ENCODE data around the gene CNP.
"Not testable (repeated sequence)": the region's sequence is repeated elsewhere in the genome, so short reads cannot be mapped to it uniquely, and the experiment has no call there.

Gene CNP

DNA sequence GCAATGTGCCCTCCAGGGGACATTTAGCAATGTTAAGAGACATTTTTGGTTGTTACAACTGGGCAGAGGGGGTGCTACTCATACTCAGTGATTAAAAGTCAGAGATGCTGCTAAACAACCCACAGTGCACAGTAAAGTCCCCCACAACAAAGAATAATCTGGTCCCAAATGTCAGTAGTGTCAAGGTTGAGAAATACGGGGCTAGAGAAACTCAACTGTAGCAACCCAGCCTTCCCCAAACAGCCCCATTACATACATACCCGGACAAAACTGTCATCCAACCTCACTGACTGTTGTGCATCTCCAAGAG, 30.2 kb downstream of the CNP start:
- Histone ChIP-seq H3K9me3 (ENCODE audit: control insufficient read depth, low read depth, low read length) (no peaks in the 10 kb centered on the region), H3K9ac (ENCODE audit: low read length) (no peak overlapping the region), H3K4me1 (ENCODE audit: control insufficient read depth, low read depth, low read length) (no peaks in the 10 kb centered on the region), H3K27me3 (ENCODE audit: control insufficient read depth, insufficient read depth, low read length) (no peaks in the 10 kb centered on the region), H3K36me3 (ENCODE audit: control insufficient read depth, low read depth, low read length) (peaks cover 78% of the 10 kb centered on the region), H3K27ac (ENCODE audit: low read length) (no peak overlapping the region), H3K4me3 (ENCODE audit: low read length) (no peak overlapping the region)

DNA sequence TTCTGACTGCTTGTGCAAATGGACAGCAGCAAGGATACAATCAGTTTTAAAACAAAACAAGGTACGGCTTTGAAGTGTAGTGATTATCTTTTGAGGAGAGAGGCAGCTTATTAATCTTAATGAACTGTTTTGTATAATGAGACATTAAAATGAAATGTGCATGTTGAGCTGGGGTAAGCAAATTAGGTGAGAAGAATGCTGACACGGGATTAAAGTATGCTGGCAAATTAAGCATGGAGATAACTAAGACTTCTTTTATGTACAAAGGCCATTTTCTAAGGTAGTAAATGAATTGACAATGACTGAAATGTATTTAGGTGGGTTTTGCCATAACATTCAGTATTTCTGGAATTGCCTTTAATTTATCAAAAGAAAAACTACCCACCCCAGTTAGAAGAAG, 31.9 kb downstream of the CNP start:
- Histone ChIP-seq H3K4me3 (ENCODE audit: low read length) (no peak overlapping the region), H3K9me3 (ENCODE audit: control insufficient read depth, low read depth, low read length) (no peaks in the 10 kb centered on the region), H3K4me1 (ENCODE audit: control insufficient read depth, low read depth, low read length) (no peaks in the 10 kb centered on the region), H3K27me3 (ENCODE audit: control insufficient read depth, insufficient read depth, low read length) (no peaks in the 10 kb centered on the region), H3K27ac (ENCODE audit: low read length) (no peak overlapping the region), H3K9ac (ENCODE audit: low read length) (no peak overlapping the region), H3K36me3 (ENCODE audit: control insufficient read depth, low read depth, low read length) (peaks cover 77% of the 10 kb centered on the region)

DNA sequence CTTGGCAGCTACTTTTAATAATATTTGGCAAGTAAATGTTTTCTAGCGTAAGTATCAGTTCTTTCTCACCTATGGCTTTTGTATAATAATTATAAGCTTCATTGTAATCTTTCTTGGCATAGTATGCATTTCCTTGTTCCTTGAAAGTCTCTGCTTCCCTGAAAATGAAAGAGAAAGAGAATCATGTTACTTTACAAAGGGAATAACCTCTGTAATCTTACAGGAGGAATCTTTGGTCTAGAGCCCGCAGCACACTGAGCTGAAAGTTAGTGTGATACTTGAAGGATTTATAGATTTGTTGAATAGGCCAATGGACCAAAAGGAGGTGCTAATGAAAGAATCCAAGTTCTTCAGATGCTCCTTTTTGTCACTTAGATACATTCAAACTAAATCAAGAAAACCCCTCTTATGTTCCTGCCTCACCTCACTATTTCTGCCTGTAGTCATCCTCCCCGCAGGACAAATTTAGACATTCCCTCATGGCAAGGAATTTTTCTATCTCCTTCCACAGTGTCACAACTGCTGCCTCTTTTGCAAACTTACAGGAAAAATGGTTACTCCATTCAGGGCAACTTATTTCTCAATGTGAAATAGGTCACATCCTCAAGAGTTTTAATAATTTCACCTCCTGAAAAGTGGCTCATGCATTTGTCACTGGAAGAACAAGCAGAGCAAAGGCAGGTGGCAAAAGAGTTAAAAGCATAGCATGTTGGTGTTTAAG, 34.0 kb downstream of the CNP start:
- no peak overlapping the region for H3K27ac ChIP-seq (ENCODE audit: low read length)
- no peaks in the 10 kb centered on the region for H3K4me1 ChIP-seq (ENCODE audit: control insufficient read depth, low read depth, low read length)
- H3K27me3 ChIP-seq (ENCODE audit: control insufficient read depth, insufficient read depth, low read length) = no peaks in the 10 kb centered on the region
- H3K4me3 ChIP-seq (ENCODE audit: low read length) = no peak overlapping the region
- no peaks in the 10 kb centered on the region for H3K9me3 ChIP-seq (ENCODE audit: control insufficient read depth, low read depth, low read length)
- H3K9ac ChIP-seq (ENCODE audit: low read length) = no peak overlapping the region
- peaks cover 62% of the 10 kb centered on the region for H3K36me3 ChIP-seq (ENCODE audit: control insufficient read depth, low read depth, low read length)

DNA sequence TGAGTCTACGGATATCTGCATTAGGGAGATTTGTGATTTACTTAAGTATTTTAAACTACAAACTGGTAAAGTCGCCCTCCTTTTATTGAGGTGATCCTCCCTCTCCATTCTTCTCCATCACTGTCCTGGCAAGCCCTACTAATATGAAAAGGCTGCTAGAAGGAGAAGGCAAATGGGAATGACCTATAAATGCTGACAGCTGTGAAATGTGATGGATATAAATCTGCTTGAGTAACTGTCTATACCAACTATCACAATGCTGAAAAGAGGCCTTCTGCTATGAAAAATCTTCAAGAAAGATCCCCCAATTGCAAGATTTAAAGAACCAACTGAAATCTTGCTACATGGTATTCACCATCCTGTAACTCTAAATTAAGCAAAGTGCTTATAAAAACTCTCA, 35.1 kb downstream of the CNP start:
- Histone ChIP-seq H3K9me3 (ENCODE audit: control insufficient read depth, low read depth, low read length) (no peaks in the 10 kb centered on the region), H3K4me3 (ENCODE audit: low read length) (no peak overlapping the region), H3K36me3 (ENCODE audit: control insufficient read depth, low read depth, low read length) (peaks cover 50% of the 10 kb centered on the region), H3K9ac (ENCODE audit: low read length) (no peak overlapping the region), H3K4me1 (ENCODE audit: control insufficient read depth, low read depth, low read length) (no peaks in the 10 kb centered on the region), H3K27ac (ENCODE audit: low read length) (no peak overlapping the region), H3K27me3 (ENCODE audit: control insufficient read depth, insufficient read depth, low read length) (no peaks in the 10 kb centered on the region)

DNA sequence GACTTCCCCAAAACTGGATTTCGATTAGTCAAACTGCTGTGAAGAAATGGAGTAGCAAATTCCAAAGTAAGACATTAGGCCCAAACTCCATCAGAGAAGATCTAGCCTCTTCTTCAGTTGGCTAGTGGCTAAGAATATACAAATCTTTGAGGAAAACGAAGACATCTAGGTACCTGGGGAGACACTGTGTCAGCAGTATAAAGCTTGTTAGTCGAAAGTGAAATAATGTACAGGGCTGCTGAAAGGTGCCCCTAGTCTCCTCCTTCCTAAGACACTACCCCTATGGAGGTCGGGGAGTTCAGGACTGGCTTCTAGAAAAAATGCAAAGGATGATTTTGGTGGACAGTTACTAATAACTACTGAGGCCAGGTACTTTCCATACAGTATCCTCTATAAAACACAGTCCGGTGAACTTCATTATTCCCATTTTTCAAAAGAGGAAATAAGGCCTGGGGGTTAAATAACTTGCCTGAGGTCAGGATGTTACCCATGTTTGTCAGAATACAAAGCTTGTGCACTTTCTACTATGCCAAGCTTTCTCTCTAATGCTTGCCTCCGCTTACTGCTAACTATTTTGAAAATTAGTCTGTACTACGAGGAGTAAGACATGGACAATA, 35.7 kb downstream of the CNP start:
- Histone ChIP-seq H3K9me3 (ENCODE audit: control insufficient read depth, low read depth, low read length) (no peaks in the 10 kb centered on the region), H3K27ac (ENCODE audit: low read length) (no peak overlapping the region), H3K36me3 (ENCODE audit: control insufficient read depth, low read depth, low read length) (peaks cover 45% of the 10 kb centered on the region), H3K4me1 (ENCODE audit: control insufficient read depth, low read depth, low read length) (no peaks in the 10 kb centered on the region), H3K27me3 (ENCODE audit: control insufficient read depth, insufficient read depth, low read length) (no peaks in the 10 kb centered on the region), H3K9ac (ENCODE audit: low read length) (no peak overlapping the region), H3K4me3 (ENCODE audit: low read length) (no peak overlapping the region)

DNA sequence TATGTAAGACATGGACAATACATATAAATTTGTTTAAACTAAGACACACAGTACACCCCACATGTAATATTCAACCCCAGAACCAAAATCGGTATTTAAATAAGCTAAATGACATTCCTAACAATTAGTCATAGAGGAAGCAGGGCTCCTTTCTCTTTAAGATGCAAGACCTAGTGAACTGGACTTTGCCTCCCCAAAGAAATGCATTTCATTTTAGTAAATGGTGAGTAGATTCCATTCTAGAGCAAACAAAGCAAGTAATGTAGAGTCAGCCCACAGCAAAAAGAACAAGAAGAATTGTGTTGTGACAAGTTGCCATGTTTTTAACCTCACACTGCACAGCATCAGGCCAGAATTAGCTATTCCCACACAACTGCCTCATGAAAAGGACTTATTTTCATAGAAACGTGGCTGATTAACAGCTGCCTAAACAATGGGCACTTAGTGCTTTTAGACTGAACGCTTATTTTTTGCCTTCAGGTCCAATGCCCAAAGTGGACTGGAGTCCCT, 36.3 kb downstream of the CNP start:
- no peaks in the 10 kb centered on the region for H3K27me3 ChIP-seq (ENCODE audit: control insufficient read depth, insufficient read depth, low read length)
- H3K9me3 ChIP-seq (ENCODE audit: control insufficient read depth, low read depth, low read length) = no peaks in the 10 kb centered on the region
- H3K36me3 ChIP-seq (ENCODE audit: control insufficient read depth, low read depth, low read length) = peaks cover 39% of the 10 kb centered on the region
- no peak overlapping the region for H3K4me3 ChIP-seq (ENCODE audit: low read length)
- no peak overlapping the region for H3K9ac ChIP-seq (ENCODE audit: low read length)
- no peaks in the 10 kb centered on the region for H3K4me1 ChIP-seq (ENCODE audit: control insufficient read depth, low read depth, low read length)
- no peak overlapping the region for H3K27ac ChIP-seq (ENCODE audit: low read length)

DNA sequence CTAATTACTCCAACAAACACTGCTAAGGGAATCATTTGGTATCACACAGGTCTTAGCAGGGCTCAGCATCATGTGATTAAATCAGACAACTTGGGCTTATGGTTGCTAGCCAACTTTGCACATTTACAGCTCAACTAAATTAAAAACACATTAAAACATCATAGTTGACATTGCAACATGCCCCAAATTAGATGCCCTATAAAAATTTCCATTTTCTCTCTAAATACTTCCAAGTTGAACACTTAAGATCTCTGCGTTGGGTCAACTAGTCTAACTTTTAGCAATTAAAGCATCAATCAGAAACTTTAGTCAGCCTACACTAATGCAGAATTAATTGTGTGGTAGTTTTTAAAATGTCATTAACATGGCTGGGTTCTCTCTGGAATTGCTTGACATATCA, 38.6 kb downstream of the CNP start:
- H3K4me1 ChIP-seq (ENCODE audit: control insufficient read depth, low read depth, low read length) = peaks cover 3% of the 10 kb centered on the region
- H3K27ac ChIP-seq (ENCODE audit: low read length) = no peak overlapping the region
- no peaks in the 10 kb centered on the region for H3K9me3 ChIP-seq (ENCODE audit: control insufficient read depth, low read depth, low read length)
- H3K36me3 ChIP-seq (ENCODE audit: control insufficient read depth, low read depth, low read length) = peaks cover 30% of the 10 kb centered on the region
- no peaks in the 10 kb centered on the region for H3K27me3 ChIP-seq (ENCODE audit: control insufficient read depth, insufficient read depth, low read length)
- no peak overlapping the region for H3K4me3 ChIP-seq (ENCODE audit: low read length)
- H3K9ac ChIP-seq (ENCODE audit: low read length) = no peak overlapping the region

DNA sequence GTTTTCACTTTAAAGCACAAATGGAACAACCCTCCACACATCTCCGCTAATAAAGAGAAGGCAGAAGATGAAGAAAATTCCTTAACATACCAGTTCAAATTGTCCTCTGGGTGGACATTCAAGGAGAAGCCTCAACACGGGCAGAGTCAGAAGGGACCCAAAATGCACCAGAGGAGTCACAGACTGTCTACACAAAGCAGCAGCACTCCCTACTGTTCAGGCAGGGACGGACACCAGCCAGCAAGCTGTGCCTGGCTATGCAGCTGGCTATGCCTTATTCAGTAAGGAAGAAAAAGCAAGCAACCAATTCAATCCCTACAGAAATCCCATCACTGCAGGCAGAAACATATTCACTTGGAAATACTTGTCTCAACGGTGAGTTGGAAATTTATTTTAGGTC, 42.6 kb downstream of the CNP start:
- no peaks in the 10 kb centered on the region for H3K9me3 ChIP-seq (ENCODE audit: control insufficient read depth, low read depth, low read length)
- peaks cover 31% of the 10 kb centered on the region for H3K4me1 ChIP-seq (ENCODE audit: control insufficient read depth, low read depth, low read length)
- H3K27ac ChIP-seq (ENCODE audit: low read length) = peak overlapping the region; percentile 42

DNA sequence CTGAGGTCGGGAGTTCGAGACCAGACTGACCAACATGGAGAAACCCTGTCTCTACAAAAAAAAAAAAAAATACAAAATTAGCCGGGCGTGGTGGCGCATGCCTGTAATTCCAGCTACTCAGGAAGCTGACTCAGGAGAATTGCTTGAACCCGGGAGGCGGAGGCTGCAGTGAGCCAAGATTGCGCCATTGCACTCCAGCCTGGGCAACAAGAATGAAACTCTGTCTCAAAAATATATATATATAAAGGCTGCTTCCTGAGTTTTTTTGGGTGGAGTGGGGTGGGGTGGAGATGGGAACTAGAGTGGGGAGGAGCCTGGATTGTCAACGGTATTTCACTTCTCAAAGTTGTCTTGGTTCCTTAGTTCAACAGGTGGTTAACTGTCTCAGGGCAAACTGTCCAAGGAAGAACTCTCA, 43.7 kb downstream of the CNP start:
- peaks cover 31% of the 10 kb centered on the region for H3K4me1 ChIP-seq (ENCODE audit: control insufficient read depth, low read depth, low read length)
- not testable (repeated sequence) for H3K27ac ChIP-seq (ENCODE audit: low read length); H3K27me3 ChIP-seq (ENCODE audit: control insufficient read depth, insufficient read depth, low read length); H3K9ac ChIP-seq (ENCODE audit: low read length); H3K9me3 ChIP-seq (ENCODE audit: control insufficient read depth, low read depth, low read length); H3K4me3 ChIP-seq (ENCODE audit: low read length); H3K36me3 ChIP-seq (ENCODE audit: control insufficient read depth, low read depth, low read length)

More for the DNA sequence above, 42.6 kb downstream of the CNP start:
- Histone ChIP-seq H3K27me3 (ENCODE audit: control insufficient read depth, insufficient read depth, low read length) (no peaks in the 10 kb centered on the region), H3K36me3 (ENCODE audit: control insufficient read depth, low read depth, low read length) (no peaks in the 10 kb centered on the region), H3K4me3 (ENCODE audit: low read length) (no peak overlapping the region), H3K9ac (ENCODE audit: low read length) (no peak overlapping the region)

DNA sequence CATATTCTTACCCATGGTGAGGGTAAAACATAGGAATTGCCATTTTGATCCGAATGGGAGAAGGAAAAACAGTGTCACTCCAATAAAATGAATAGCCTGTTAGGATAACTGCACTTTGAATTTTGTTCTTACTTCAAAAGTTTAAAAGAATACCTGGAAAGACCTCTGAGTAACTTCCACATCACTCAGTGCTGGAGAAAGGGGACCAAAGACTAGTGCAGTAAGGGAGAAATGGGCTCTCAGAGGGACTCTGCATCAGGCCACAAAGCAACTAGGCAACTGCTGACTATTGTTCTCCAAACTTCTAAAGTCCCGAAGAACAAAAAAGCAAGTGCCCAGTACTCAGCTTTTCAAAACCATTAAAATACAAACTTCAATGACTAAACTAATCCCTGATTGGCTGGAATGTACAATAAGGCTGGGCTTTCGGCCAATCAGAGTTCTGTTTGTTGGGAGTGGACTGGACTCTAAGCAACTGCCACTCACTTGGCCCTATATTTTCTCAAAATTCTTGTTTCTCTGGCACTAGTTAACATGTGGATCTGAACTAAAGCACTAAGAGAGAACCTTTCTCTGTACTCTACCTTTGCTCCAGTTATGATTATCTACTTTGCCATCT, 44.4 kb downstream of the CNP start:
- Histone ChIP-seq H3K27ac (ENCODE audit: low read length) (peak overlapping the region; percentile 73), H3K27me3 (ENCODE audit: control insufficient read depth, insufficient read depth, low read length) (no peaks in the 10 kb centered on the region), H3K9me3 (ENCODE audit: control insufficient read depth, low read depth, low read length) (no peaks in the 10 kb centered on the region), H3K36me3 (ENCODE audit: control insufficient read depth, low read depth, low read length) (no peaks in the 10 kb centered on the region), H3K4me3 (ENCODE audit: low read length) (no peak overlapping the region), H3K4me1 (ENCODE audit: control insufficient read depth, low read depth, low read length) (peaks cover 34% of the 10 kb centered on the region), H3K9ac (ENCODE audit: low read length) (no peak overlapping the region)

DNA sequence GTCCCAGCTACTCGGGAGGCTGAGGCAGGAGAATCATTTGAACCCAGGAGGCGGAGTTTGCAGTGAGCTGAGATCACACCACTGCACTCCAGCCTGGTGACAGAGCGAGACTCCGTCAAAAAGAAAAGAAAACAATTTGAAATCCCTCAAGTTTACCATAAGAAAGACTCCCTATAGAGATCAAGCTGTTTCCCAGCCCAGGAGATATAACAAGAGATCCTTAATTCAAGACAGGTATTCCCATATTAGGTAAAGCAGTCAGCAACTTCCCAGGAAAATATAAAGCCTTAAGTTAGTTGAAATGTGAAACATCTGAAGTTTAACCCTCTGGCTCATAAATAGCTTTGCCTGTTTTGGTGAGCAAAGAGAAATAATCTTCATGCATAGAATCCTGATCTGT, 45.8 kb downstream of the CNP start:
- H3K4me3 ChIP-seq (ENCODE audit: low read length); H3K9me3 ChIP-seq (ENCODE audit: control insufficient read depth, low read depth, low read length); H3K36me3 ChIP-seq (ENCODE audit: control insufficient read depth, low read depth, low read length); H3K27me3 ChIP-seq (ENCODE audit: control insufficient read depth, insufficient read depth, low read length): not testable (repeated sequence)
- Histone ChIP-seq H3K9ac (ENCODE audit: low read length) (peak overlapping the region; percentile 26), H3K27ac (ENCODE audit: low read length) (peak overlapping the region; percentile 72), H3K4me1 (ENCODE audit: control insufficient read depth, low read depth, low read length) (peaks cover 37% of the 10 kb centered on the region)

DNA sequence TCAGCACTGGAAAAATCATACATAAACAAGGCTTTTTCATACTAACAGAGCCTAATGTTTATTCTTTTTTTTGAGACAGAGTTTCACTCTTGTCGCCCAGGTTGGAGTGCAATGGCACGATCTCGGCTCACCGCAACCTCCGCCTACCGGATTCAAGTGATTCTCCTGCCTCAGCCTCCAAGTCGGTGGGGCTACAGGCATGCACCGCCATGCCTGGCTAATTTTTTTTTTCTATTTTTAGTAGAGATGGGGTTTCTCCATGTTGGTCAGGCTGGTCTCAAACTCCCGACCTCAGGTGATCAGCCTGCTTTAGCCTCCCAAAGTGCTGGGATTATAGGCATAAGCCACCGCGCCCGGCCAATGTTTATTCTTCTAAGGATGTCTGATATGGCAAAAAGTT, 47.1 kb downstream of the CNP start:
- H3K4me3 ChIP-seq (ENCODE audit: low read length); H3K9me3 ChIP-seq (ENCODE audit: control insufficient read depth, low read depth, low read length); H3K36me3 ChIP-seq (ENCODE audit: control insufficient read depth, low read depth, low read length); H3K27me3 ChIP-seq (ENCODE audit: control insufficient read depth, insufficient read depth, low read length): not testable (repeated sequence)
- H3K9ac ChIP-seq (ENCODE audit: low read length) = peak overlapping the region; percentile 26
- H3K4me1 ChIP-seq (ENCODE audit: control insufficient read depth, low read depth, low read length) = peaks cover 42% of the 10 kb centered on the region
- peak overlapping the region; percentile 72 for H3K27ac ChIP-seq (ENCODE audit: low read length)

All from iPS-18a (cell line).